RWPE2 (cell line): ENCODE results near the gene ABCC1.

ENCODE experiments used
- ATAC-seq: fragments of 200-7000 bp; cut with Tn5 transposase; 3 replicates; pipeline ENCODE4 v1.9.1; 2021; ENCODE audit warnings: low read depth
- DNase-seq: peaks from one replicate; pipeline ENCODE4 v3.0.0-alpha.2; 2020; ENCODE audit warnings: low spot score
- H3K27ac ChIP-seq: fragments of 450-650 bp; 2 replicates; pipeline ENCODE4 v1.5.1; 2017; ENCODE audit warnings: mild to moderate bottlenecking; ENCODE audit not compliant: poor library complexity, severe bottlenecking
- H3K27me3 ChIP-seq: fragments of 250-450 bp; sonication (Bioruptor Pico); 2 replicates; pipeline ENCODE4 v1.5.1; 2021; ENCODE audit warnings: mild to moderate bottlenecking, moderate library complexity; ENCODE audit not compliant: insufficient read depth, poor library complexity, severe bottlenecking
- H3K36me3 ChIP-seq: fragments of 250-450 bp; sonication (Bioruptor Pico); 2 replicates; pipeline ENCODE4 v1.5.1; 2020; ENCODE audit warnings: low read depth, mild to moderate bottlenecking, moderate library complexity
- H3K4me1 ChIP-seq: fragments of 250-450 bp; sonication (Bioruptor Pico); 2 replicates; pipeline ENCODE4 v1.5.1; 2021; ENCODE audit warnings: mild to moderate bottlenecking, moderate library complexity; ENCODE audit not compliant: insufficient read depth, poor library complexity, severe bottlenecking
- H3K4me3 ChIP-seq: fragments of 250-450 bp; sonication (Bioruptor Pico); 2 replicates; pipeline ENCODE4 v1.5.1; 2021; ENCODE audit warnings: mild to moderate bottlenecking, moderate library complexity; ENCODE audit not compliant: severe bottlenecking
- H3K9me3 ChIP-seq: fragments of 250-450 bp; sonication (Bioruptor Pico); 2 replicates; pipeline ENCODE4 v1.5.1; 2021; ENCODE audit warnings: mild to moderate bottlenecking, moderate library complexity; ENCODE audit not compliant: severe bottlenecking
- CTCF ChIP-seq: fragments of 450-650 bp; IDR thresholded peaks from one replicate; pipeline ENCODE4 v1.5.1; 2017; ENCODE audit warnings: mild to moderate bottlenecking, moderate library complexity; ENCODE audit not compliant: poor library complexity, severe bottlenecking

The ABCC1 gene

DNA sequence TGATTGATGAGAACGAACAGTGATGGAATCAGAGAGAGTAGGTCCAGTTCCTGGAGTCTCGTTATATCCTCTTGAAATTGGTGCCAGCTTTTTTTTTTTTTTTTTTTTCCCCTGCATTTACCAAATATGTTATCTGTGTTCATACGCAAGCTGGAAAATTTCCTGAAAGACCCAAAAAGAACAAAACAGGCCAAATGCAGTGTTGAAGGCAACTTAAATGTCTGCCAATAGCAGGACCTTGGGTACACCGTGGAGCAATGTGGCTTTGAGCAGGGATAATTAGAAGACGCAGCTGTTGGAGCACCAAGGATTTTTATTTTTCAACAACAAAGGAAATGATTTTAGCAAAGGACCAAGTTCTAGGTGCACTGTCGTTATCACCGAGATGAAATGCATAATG, 168.9 kb downstream of the ABCC1 start:
- Histone ChIP-seq H3K27ac (no peak overlapping the region), H3K27me3 (no peaks in the 10 kb centered on the region), H3K4me1 (no peaks in the 10 kb centered on the region), H3K36me3 (peaks cover 75% of the 10 kb centered on the region), H3K9me3 (no peaks in the 10 kb centered on the region), H3K4me3 (no peak overlapping the region)
- ATAC-seq (no peak), DNase-seq (no peak)
- no peak for TF ChIP-seq CTCF

GRCh38 chr16:16120044-16120381, 170.6 kb downstream of the ABCC1 start:
- ATAC-seq = no peak
- no peak for TF ChIP-seq CTCF
- Histone ChIP-seq H3K27me3 (no peaks in the 10 kb centered on the region), H3K9me3 (peaks cover 5% of the 10 kb centered on the region), H3K27ac (no peak overlapping the region), H3K4me1 (no peaks in the 10 kb centered on the region), H3K4me3 (no peak overlapping the region), H3K36me3 (peaks cover 75% of the 10 kb centered on the region)
- no peak for DNase-seq

- H3K4me1 ChIP-seq = no peaks in the 10 kb centered on the region
- no peak for TF ChIP-seq CTCF
- ATAC-seq (no peak), DNase-seq (no peak)
- no peaks in the 10 kb centered on the region for H3K27me3 ChIP-seq
- H3K4me3 ChIP-seq = no peak overlapping the region
- peaks cover 74% of the 10 kb centered on the region for H3K36me3 ChIP-seq
- H3K9me3 ChIP-seq = peaks cover 5% of the 10 kb centered on the region
- H3K27ac ChIP-seq = no peak overlapping the region
Measured at GRCh38 chr16:16120382-16121184, 171.2 kb downstream of the ABCC1 start.

- H3K27ac ChIP-seq = no peak overlapping the region
- no peaks in the 10 kb centered on the region for H3K4me1 ChIP-seq
- peaks cover 5% of the 10 kb centered on the region for H3K9me3 ChIP-seq
- peaks cover 67% of the 10 kb centered on the region for H3K36me3 ChIP-seq
- no peak for ATAC-seq
- no peaks in the 10 kb centered on the region for H3K27me3 ChIP-seq
- DNase-seq = no peak
- H3K4me3 ChIP-seq = no peak overlapping the region
- no peak for TF ChIP-seq CTCF
Measured at GRCh38 chr16:16121185-16121727, 171.8 kb downstream of the ABCC1 start.

DNA sequence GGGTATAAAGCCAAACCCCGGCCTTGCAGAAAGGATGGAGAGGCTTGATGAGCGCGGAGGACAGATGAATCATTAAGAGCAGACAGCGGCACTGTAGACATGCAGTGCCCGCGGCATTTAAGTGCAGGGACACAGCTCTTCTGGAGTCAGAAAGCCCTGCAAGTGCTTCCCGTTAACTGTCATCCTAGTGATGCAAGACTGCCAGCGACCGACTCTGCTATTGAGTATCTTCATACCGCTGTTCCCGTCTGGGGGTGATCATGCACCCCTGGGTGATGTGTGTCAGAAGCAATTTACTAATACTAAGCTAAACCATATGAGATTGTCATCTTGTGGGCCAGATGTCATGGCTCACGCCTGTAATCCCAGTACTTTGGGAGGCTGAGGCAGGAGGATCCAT, 172.8 kb downstream of the ABCC1 start:
- TF ChIP-seq CTCF = no peak
- H3K4me1 ChIP-seq = no peaks in the 10 kb centered on the region
- no peak for DNase-seq
- H3K9me3 ChIP-seq = peaks cover 5% of the 10 kb centered on the region
- no peak for ATAC-seq
- H3K4me3 ChIP-seq = no peak overlapping the region
- H3K27me3 ChIP-seq = no peaks in the 10 kb centered on the region
- H3K27ac ChIP-seq = no peak overlapping the region
- H3K36me3 ChIP-seq = peaks cover 60% of the 10 kb centered on the region
